GM18498 (cell line): ENCODE measurements around the gene TEX2.

ENCODE experiments used
- ATAC-seq: cut with Tn5 transposase; IDR thresholded peaks from one replicate; pipeline ENCODE4 v1.9.1; 2021; ENCODE audit warnings: mild to moderate bottlenecking, moderate library complexity; ENCODE audit not compliant: unreplicated experiment

Gene TEX2, protein sequence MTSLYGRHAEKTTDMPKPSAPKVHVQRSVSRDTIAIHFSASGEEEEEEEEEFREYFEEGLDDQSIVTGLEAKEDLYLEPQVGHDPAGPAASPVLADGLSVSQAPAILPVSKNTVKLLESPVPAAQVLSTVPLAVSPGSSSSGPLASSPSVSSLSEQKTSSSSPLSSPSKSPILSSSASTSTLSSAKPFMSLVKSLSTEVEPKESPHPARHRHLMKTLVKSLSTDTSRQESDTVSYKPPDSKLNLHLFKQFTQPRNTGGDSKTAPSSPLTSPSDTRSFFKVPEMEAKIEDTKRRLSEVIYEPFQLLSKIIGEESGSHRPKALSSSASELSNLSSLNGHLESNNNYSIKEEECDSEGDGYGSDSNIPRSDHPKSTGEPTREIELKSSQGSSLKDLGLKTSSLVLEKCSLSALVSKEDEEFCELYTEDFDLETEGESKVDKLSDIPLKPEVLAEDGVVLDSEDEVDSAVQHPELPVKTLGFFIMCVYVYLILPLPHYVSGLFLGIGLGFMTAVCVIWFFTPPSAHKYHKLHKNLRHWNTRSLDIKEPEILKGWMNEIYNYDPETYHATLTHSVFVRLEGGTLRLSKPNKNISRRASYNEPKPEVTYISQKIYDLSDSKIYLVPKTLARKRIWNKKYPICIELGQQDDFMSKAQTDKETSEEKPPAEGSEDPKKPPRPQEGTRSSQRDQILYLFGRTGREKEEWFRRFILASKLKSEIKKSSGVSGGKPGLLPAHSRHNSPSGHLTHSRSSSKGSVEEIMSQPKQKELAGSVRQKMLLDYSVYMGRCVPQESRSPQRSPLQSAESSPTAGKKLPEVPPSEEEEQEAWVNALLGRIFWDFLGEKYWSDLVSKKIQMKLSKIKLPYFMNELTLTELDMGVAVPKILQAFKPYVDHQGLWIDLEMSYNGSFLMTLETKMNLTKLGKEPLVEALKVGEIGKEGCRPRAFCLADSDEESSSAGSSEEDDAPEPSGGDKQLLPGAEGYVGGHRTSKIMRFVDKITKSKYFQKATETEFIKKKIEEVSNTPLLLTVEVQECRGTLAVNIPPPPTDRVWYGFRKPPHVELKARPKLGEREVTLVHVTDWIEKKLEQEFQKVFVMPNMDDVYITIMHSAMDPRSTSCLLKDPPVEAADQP

DNA sequence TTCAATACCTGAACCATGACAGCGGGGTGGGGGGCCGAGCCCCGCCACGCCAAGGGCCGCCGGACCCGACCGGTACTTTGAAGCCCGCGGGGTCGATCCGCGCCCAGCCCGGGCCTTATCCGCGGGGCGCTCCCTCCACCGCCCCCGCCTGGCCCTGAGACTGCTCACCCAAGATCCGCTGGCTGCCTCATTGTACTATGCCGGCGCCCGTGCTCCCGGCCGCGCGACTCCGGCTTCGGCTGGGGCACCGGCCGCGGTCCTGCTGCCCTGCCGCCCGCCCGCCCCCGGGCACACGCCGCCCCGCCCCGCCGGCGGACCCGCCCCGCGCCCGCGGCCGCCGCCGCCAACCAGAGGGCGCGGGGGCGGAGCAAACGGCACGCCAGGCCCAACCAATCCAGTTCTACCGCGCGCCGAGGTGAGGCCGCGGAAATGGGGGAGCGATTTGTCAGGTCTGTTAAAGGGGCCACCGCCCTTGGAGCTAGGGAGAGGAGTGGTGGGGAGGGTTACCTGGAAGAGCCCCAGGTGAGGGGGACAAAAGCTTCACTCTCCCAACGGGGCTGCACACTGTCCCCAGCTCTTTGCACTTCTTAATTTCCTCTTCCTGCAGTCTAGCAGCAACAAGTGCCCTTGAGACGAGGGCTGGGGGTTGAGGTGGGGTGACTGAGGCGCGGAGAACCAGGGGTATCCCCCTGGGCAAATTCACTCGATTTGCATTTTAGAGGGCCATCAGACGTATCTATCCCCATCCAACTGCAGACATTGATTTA lies at the start of gene TEX2:
Gene TEX2, minus strand, starts transcription at position 261 of the 767 bp plus-strand sequence. CDS start 49,043 bp downstream, outside the sequence.
- peak; percentile 91 for ATAC-seq

- ATAC-seq = no peak
These were observed 46.6 kb upstream of the TEX2 start for GRCh38 chr17:64309710-64310109.

DNA sequence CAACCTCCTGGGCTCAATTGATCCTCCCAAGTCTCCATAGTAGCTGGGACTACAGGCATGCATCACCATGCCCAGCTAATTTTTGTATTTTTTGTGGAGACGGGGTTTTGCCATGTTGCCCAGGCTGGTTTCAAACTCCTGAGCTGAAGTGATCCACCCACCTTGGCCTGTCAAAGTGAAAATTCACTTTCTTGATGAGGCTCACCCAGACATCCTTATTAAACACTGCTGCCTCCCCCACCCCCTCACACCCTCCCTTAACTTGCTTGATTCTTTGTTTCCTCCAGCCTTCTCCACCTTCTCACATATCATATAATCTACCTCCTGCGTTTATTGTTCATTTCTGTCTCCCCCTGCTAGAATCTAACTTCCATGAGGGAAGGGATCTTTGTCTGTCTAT lies 46.0 kb upstream of the TEX2 start:
- ATAC-seq = no peak

DNA sequence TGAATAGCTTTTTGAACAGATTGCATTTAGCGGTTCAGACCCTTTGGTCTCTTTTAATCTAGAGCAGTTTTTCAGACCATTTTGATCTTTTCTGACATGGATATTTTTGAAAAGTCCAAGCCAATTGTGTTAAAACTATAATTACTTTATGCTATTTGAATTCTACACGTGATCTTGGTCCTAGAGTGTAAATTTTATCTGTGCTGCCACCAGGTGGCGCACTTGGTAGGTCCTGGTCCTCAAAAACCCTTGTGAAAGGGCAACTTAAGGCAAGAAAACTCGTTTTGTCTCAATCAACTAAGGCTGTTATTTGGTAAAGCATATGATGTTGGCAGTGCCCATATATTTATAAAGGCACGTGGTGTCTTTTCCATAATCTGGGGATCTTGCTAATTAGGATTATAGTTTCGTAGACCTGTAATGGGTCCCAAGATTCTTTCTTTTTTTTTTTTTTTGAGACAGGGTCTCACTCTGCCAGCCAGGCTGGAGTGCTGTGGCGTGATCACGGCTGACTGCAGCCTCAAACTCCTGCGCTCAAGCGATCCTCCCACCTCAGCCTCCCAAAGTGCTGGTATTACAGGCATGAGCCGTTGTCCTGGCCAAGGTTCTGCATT lies 43.9 kb upstream of the TEX2 start:
- no peak for ATAC-seq

DNA sequence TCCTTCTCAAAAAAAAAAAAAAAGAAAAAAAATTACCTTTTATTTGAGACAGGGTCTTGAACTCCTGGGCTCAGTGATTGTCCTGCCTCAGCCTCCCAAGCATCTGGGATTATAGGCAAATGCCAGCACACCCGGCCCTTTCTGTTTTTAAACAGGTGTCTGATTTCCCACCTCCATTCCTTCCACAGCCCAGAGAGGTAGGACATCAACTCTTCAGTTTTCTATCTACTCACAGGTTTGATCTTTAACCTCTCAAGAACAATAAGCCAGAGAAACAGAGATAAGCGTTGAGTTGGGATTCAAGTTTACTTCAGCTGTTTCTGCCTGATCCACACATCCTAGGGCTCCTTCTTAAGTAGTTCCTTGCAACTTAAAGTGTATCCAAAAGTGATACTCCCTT lies 41.5 kb upstream of the TEX2 start:
- no peak for ATAC-seq

- ATAC-seq = no peak
These were observed 37.6 kb upstream of the TEX2 start for GRCh38 chr17:64300699-64300965.

- ATAC-seq = no peak
These were observed 34.5 kb upstream of the TEX2 start for GRCh38 chr17:64297467-64298088.

DNA sequence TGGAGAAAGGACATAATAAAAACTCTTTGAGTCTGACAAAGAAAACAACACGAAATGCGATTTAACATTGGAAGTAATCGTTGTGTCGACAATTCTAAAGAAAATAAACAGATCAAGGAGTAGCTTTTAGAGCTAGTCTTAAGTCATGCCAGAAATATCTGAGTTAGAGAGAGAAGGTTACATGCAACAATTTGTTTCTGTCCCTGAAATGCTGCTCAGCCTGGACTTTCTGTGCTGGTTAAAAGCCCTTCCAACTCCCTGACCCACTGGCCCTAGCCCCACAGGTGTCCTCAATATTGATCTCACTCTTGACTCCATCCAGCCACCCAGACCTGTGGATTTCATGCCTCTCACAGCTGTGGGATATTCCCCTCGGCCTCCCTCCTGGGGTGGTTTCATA lies 33.2 kb upstream of the TEX2 start:
- ATAC-seq = no peak

DNA sequence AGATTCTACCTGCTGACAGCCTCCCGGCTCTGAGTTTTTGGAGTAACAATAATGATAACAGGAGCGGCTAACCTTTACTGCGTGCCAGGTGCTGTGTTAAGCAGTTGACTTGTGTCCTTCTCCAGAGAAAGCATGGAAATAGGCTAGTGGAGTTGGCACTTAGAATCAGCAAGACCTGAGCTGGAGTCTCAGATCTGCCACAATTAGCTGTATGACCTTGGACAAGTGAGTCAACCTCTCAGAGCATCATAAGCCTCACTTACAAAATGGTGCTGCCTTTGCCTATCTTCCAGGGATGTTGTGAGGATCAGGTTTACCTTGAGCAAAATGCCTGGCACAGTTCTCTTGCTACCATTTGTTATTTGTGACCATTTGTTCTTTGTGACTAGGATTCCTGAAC lies 32.1 kb upstream of the TEX2 start:
- ATAC-seq = no peak

DNA sequence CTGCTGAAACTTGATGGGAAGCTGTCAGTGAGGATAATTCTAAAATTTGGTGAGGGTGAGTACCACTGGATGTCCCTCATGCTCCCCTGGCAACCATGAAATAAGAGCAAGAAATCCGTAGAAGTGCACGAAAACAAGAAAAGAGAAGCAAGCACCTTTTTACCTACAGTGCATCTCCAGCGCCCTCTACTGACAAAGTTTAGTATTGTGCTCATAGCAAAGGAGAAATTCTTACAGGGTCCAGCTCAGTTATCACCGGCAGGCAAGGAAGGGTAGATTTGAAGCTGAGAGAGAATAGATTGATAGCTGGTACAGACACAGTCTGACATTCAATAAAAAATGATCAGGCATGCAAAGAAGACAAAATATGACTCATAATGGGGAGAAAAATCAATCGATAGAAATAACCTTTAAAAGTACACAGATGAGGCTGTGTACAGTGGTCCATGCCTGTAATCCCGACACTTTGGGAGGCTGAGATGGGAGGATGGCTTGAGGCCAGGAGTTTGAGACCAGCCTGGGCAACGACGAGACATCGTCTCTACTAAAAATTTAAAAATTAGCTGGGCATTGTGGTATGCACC lies 28.3 kb upstream of the TEX2 start:
- no peak for ATAC-seq

GRCh38 chr17:64289741-64290141 lies 26.7 kb upstream of the TEX2 start:
- no peak for ATAC-seq

- ATAC-seq = no peak
These were observed 19.7 kb upstream of the TEX2 start for GRCh38 chr17:64282753-64283080.

- no peak for ATAC-seq
These were observed 19.1 kb upstream of the TEX2 start for GRCh38 chr17:64281962-64282752.

DNA sequence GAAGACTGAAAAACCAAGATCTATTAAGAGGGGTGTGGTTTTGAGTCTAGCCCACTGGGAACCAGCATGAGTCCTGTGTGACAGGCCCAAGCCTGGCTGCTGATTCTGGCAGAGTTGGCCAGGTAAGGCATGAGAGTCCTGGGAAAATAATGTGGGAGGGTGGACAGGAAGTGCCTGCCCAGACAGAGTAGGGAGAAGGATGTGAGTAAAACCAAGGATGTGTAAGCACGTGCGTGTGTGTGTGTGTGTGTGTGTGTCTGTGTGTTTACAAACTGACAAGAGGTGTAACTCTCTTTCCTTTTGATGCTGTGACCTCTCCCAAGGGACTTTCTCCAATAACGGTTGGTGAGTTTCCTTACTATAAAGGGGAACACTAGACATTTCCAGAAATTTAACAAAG lies 15.6 kb upstream of the TEX2 start:
- no peak for ATAC-seq

DNA sequence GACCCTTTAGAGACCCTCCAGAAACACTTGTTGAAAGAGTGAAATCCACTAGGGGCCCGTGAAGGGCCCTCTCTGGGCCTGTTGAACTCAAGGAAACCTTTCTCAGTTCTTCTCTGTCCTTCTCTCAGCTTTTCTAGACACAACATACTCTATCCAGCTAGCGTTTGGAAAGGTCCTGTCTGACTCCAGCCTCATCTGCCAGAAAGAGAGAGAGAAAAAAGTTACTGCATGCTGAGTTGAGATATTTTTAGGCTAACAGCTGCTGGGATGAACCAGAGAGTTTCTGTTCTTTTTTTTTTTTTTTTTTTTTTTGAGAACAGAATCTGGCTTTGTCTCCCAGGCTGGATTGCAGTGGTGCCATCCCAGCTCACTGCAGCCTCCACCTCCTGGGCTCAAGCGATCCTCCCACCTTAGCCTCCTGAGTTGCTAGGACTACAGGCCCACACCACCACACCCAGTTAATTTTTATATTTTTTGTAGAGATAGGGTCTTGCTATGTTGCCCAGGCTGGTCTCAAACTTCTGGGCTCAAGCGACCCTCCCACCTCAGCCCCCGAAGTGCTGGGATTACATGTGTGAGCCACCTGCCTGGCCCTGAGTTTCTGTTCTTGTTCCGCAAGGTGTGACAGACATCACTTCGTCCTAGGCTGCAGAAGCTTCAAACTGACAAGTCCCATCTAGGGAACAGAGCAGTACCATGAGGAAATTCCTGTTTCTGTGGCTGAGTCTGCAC lies 14.9 kb upstream of the TEX2 start:
- ATAC-seq = no peak

DNA sequence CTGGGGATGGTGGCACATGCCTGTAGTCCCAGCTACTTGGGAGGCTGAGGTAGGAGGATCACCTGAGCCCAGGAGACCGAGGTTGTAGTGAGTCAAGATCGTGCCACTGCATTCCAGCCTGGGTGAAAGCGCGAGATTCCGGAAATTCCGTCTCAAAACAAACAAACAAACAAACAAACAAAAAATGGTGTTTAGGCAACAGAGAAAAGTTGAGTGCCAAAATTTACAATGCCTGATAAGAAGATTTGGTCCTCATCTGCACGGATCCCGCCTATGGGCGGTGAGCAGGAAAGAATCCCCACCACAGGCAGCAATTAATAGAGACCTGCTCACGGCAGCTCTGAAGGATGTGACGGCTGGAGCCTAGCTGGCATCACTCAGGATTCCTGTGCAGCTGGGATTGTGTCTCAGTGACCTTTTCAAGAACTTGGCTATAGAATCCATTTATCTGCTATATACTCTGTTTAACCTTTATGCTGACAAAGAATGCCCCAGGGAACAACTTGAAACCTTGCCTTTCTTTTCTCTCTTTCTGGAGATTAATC lies 14.0 kb upstream of the TEX2 start:
- no peak for ATAC-seq

DNA sequence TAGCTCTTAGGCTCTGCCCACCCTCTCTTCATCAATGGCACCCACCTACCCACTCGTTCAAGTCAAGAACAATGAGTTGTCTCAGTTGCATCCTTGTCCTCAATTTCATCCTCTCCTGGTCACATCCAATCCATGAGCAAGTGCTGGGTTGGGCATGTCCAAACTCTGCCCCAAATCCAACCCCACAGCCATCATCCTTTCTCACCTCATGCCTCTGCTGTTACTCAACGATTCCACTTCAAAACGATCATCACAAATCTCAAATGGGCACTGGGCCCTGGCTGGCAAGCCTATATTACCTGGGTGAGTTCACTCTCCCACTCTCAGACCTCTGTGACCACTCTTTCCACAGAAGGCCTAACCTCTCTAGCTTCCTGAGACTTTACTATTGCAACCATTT lies 12.0 kb upstream of the TEX2 start:
- no peak for ATAC-seq

- ATAC-seq = no peak
These were observed 9.9 kb upstream of the TEX2 start for GRCh38 chr17:64273006-64273405.
